Measurements from ENCODE around the gene LMTK2. TPM values are rescaled to one million over a fixed set of nuclear protein-coding genes. Genes with fewer than 3 reads are reported as not detected.
A peak's percentile ranks its signal among the peaks of the same experiment; 100 is the strongest.

Gene LMTK2
- total RNA-seq, 1 experiment from 2014 or later, result 17.8 TPM

GRCh38 chr7:98251231-98251600 lies 144.6 kb downstream of the LMTK2 start:
- intact Hi-C loops (cut with micrococcal nuclease), result no loop called here
- H3K36me3 ChIP-seq (ENCODE audit: control insufficient read depth in 1 of 2, insufficient read depth in 2 of 2, low read length in 2 of 2), result no peaks in the 10 kb centered on the region
- ChIA-PET RAD21 (ENCODE audit: low non-redundant PET in 1 of 2, low total read pairs in 2 of 2, uncharacterized antibody in 2 of 2, unreplicated experiment in 2 of 2) (interaction anchor here in 1 of 2 experiments (0.7 kb wide), 1 partner anchor 17 kb away, joined by 3 read pairs; no protein-coding TSS in a partner anchor), CTCF (interaction anchor here (1.3 kb wide), 1 partner anchor 150 kb away, joined by 4 read pairs; the partner anchor contains the start of gene BAIAP2L1), POLR2A (no interaction called here)
- H3K79me2 ChIP-seq (ENCODE audit: insufficient read depth, low read length), result peaks cover 29% of the 10 kb centered on the region
- no peak for DNase-seq (ENCODE audit: low read depth, low spot score)
- H3K4me1 ChIP-seq (ENCODE audit: control insufficient read depth in 1 of 2, insufficient read depth in 2 of 2, low read length in 2 of 2), result peaks cover 14 to 22% of the 10 kb centered on the region in 2 experiments
- H3K4me2 ChIP-seq (ENCODE audit: low read length), result peak overlapping the region; percentile 99
- no TSS peak for BruUV-seq (replicated peaks)
- peak overlapping the region; percentile 89 to 96 for H3K4me3 ChIP-seq (replicated peaks in 1 of 2; ENCODE audit: low read depth in 1 of 2, low read length in 2 of 2)
- TF ChIP-seq SP1 (IDR thresholded peaks at IDR 0.05; ENCODE audit: low read depth) (no peak), POLR2A (IDR thresholded peaks at IDR 0.05; ENCODE audit: borderline replicate concordance, extremely low read depth, insufficient read depth, insufficient read length) (no peak), CBX3 (IDR thresholded peaks at IDR 0.05; ENCODE audit: low read depth) (no peak), CEBPB (IDR thresholded peaks at IDR 0.05; ENCODE audit: low read depth) (no peak), ELF1 (IDR thresholded peaks at IDR 0.05; ENCODE audit: borderline replicate concordance, low read depth) (no peak)
- no peak for ATAC-seq
- peak overlapping the region; percentile 83 for H3K9ac ChIP-seq (ENCODE audit: low read length)
- no peaks in the 10 kb centered on the region for H3K9me2 ChIP-seq (ENCODE audit: insufficient read depth)
- H2AFZ ChIP-seq (ENCODE audit: low read depth, low read length, poor library complexity, severe bottlenecking), result no peak overlapping the region
- peak overlapping the region; percentile 70 for H3K27ac ChIP-seq (ENCODE audit: low read depth, low read length)
- H3K27me3 ChIP-seq (ENCODE audit: insufficient read depth, low read length), result no peaks in the 10 kb centered on the region
- no peaks in the 10 kb centered on the region for H3K9me3 ChIP-seq (ENCODE audit: control insufficient read depth in 1 of 2, insufficient read depth in 1 of 2, low read depth in 1 of 2, low read length in 2 of 2)
- H4K20me1 ChIP-seq (ENCODE audit: insufficient read depth), result no peaks in the 10 kb centered on the region

GRCh38 chr7:98251601-98252424 lies 145.2 kb downstream of the LMTK2 start, which contains the start of gene TECPR1:
TECPR1 (minus strand) TSS chr7:98252232; CDS start chr7:98246146, 6,086 bp downstream.
- BruUV-seq (replicated peaks), result no TSS peak

More at GRCh38 chr7:98251601-98252424, 145.2 kb downstream of the LMTK2 start, which contains the start of gene TECPR1:
- DNase-seq (ENCODE audit: low read depth, low spot score), result peak; percentile 84
- ChIA-PET POLR2A (no interaction called here), RAD21 (ENCODE audit: low non-redundant PET in 1 of 2, low total read pairs in 2 of 2, uncharacterized antibody in 2 of 2, unreplicated experiment in 2 of 2) (interaction anchor here in 1 of 2 experiments (0.7 kb wide), 1 partner anchor 17 kb away, joined by 3 read pairs; no protein-coding TSS in a partner anchor), CTCF (no interaction called here)
- H3K9me2 ChIP-seq (ENCODE audit: insufficient read depth), result no peaks in the 10 kb centered on the region
- no peaks in the 10 kb centered on the region for H3K27me3 ChIP-seq (ENCODE audit: insufficient read depth, low read length)
- peak within 1 kb of the TSS; percentile 70 for H3K27ac ChIP-seq (ENCODE audit: low read depth, low read length)
- peak; percentile 98 for ATAC-seq
- no peak for TF ChIP-seq CEBPB (IDR thresholded peaks at IDR 0.05; ENCODE audit: low read depth)
- peak; percentile 20 for TF ChIP-seq POLR2A (IDR thresholded peaks at IDR 0.05; ENCODE audit: borderline replicate concordance, extremely low read depth, insufficient read depth, insufficient read length)
- TF ChIP-seq POLR2AphosphoS5 (IDR thresholded peaks at IDR 0.05; ENCODE audit: low read depth, low read length), result peak; percentile 62
- H3K4me3 ChIP-seq (replicated peaks in 1 of 2; ENCODE audit: low read depth in 1 of 2, low read length in 2 of 2), result peak within 1 kb of the TSS; percentile 89 to 96
- H4K20me1 ChIP-seq (ENCODE audit: insufficient read depth), result no peaks in the 10 kb centered on the region
- H3K36me3 ChIP-seq (ENCODE audit: control insufficient read depth in 1 of 2, insufficient read depth in 2 of 2, low read length in 2 of 2), result no peaks in the 10 kb centered on the region
- peak within 1 kb of the TSS; percentile 83 for H3K9ac ChIP-seq (ENCODE audit: low read length)
- no peak within 1 kb of the TSS for H2AFZ ChIP-seq (ENCODE audit: low read depth, low read length, poor library complexity, severe bottlenecking)
- H3K79me2 ChIP-seq (ENCODE audit: insufficient read depth, low read length), result peaks cover 31% of the 10 kb centered on the region
- H3K9me3 ChIP-seq (ENCODE audit: control insufficient read depth in 1 of 2, insufficient read depth in 1 of 2, low read depth in 1 of 2, low read length in 2 of 2), result no peaks in the 10 kb centered on the region
- H3K4me2 ChIP-seq (ENCODE audit: low read length), result peak within 1 kb of the TSS; percentile 99
- intact Hi-C loops (cut with micrococcal nuclease), result no loop called here
- H3K4me1 ChIP-seq (ENCODE audit: control insufficient read depth in 1 of 2, insufficient read depth in 2 of 2, low read length in 2 of 2), result peaks cover 14 to 22% of the 10 kb centered on the region in 2 experiments

All from HCT116 (cell line).